ENCODE results near the gene DROSHA.

The DROSHA gene

DNA sequence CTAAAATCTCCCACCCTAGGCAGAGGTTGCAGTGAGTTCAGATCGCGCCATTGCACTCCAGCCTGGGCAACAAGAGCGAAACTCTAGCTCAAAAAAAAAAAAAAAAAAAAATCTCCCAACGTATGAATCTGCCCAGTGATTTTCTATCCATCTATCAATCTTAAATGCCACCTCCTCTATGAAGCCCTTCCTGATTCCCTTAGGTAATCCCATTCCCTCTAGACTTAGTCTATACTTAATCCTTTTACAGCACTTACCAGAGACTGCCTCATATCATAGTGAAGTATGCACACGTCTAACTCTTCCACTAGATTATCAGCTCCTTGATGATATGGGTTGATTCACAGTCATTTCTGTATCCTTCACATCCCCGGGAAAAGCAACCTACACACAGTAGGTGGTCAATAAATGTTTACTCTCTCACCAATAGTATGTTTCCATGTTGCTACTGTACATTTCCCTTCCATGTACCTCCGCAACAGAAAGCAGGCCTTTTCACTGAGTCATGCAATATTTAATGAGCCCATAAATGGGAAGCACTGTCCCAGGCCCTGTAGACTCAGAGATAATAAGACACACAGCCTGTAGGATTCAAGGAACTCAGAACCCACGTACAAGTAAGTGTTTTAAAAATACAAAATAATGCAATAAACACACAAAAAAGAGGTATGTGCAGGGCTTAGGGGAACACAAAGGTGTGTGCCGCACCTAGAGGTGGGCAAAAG is 1.2 kb downstream of the DROSHA start:
- no peak for DNase-seq

DNA sequence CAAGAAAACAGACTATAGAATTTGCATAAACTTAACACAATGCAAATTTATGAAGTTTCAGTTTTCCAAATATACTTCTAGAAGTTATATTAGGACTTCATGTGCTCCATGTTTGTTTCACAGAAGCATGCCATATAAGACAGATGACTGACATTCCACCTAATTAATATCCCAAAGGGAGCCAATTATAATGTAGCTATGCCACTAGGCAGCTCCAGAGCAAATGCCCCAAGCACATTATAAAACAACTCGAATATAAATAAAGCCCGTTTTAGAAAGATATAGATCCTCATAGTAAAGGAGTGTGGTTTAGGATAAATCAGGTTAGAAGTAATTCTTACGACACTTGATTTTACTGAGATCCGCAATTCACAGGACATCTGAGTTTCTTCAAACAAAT is 8.9 kb downstream of the DROSHA start:
- no peak for DNase-seq

- no peak for DNase-seq
Measured at GRCh38 chr5:31516802-31517201, 15.1 kb downstream of the DROSHA start.

- no peak for DNase-seq
Measured at GRCh38 chr5:31511305-31511704, 20.6 kb downstream of the DROSHA start.

DNA sequence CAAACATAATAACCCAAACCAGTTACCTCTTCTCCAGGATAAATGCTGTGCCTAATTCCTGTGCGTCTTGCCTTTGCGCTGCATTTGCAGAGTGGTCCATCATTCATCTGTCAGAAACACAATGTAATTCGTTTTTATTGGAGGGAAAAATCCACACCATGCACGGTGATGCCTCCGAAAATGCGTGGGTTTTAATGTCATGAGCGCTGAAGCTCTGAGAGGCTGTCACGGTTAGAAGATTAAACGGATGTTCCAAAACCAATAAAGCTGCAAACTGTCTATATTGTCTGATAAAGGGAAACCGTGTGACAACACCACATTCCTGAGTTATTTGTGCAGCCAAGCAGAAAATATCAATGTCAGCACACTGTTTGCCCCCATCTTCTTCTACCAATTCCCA is 27.4 kb downstream of the DROSHA start:
- no peak for DNase-seq

DNA sequence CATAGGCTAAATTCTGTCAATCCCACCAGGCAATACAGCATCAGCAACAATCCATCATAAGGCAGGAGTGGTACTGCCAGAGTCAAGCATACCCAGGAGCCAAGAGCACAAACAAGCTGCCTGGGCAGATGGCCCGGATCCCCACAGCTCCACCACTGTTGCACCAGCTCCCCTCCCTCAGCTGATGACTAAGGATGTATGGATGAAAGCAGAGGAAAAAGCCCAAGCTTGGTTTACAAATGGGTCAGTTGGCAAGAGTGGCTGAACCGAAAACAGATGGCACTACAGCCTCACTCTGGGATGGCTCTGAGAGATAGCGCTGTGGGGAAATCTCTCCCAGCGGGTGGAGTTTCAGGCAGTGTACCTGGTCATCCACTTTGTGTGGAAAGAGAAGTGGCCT is 29.4 kb downstream of the DROSHA start:
- no peak for DNase-seq

DNA sequence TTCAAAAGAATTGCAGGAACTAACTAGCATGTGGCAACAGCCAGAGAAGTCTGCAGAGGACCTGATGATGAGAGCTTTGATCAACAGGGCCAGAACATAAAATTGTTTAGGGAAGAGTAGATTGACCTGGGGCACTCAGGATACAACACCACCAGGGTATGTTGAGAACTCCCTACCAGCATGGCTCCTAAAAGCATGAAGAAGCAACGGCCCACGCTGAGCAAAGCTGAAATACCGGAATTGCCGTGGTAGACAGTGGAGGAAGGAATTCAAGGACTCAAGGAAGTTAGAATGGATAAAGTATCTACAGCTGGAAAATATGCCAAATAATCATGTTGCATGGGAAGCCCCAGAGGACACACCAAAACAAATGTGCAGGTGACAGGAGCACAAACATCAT is 31.6 kb downstream of the DROSHA start:
- DNase-seq, result no peak

DNA sequence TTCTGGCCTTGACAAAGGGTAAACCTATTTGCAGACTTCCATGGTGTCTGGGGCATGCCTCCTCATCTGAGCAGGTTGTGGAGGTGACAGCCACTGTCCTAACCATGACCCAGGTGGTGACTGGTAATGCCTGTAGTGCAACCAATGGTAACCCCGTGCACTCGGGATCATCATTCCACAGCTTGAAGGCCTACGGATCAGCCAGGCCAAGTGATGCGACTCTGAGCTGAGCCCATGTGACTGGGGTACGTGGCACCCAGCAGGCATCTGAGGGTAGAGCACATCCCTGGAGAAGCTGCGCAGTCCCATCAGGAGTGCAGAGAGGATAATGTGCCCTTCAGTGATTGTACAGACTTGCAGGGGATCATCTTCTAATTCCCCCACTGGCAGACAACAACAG is 35.0 kb downstream of the DROSHA start:
- DNase-seq, result no peak

- no peak for DNase-seq
Measured at GRCh38 chr5:31496301-31496700, 35.6 kb downstream of the DROSHA start.

DNA sequence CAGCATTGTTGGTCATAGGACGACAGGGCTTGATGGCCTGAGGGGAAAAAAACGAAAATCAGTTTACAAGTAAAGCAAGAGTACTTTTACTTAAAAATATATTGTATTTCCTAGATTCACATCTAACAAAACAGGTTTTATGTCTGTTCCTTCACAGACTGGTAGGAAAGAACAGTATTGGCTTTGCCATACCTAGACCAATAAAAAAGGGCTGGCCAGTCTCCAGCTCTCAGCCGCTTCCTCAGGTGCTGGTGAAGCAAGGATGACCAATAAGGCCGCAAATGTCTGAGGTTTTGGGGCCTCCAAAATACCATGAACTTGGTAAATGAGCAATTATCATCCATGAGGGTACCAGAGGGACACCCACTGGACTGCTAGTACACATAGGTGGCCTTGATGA is 36.6 kb downstream of the DROSHA start:
- no peak for DNase-seq

GRCh38 chr5:31492869-31493268 is 39.0 kb downstream of the DROSHA start:
- DNase-seq, result no peak

GRCh38 chr5:31487506-31487905 is 44.4 kb downstream of the DROSHA start:
- DNase-seq, result no peak

- no peak for DNase-seq
Measured at GRCh38 chr5:31486441-31486840, 45.5 kb downstream of the DROSHA start.

GRCh38 chr5:31485376-31486207 is 46.3 kb downstream of the DROSHA start:
- no peak for DNase-seq

DNA sequence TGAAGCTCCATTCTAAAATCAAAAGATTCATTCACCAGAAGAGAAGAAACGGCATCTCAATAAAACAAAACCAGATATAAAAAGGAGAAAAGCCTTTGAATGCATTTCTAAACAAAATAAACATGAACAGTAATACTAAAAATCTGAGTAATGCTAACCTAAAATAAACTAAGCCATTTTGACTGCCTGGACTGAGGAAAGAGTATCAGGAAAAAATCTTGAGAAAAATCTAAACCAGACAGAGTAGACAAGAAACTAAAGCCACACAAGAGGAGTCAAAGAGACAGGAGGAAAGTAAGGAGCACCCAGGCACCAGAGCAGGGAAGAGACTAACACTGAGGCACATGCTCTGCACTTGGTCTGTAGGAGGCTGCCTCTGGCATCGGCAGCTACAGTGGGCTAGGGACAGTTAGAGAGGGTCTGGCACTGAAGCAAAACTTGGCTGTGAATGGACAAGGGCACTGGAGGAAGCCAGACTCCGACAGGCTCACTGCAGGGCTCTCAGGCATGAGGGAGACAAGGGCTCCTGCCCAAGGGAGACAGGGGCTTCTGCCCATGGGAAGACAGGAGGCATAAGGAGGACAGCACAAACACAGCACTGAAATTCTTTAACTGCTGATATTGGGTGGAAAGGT is 50.2 kb downstream of the DROSHA start:
- no peak for DNase-seq

GRCh38 chr5:31479706-31480105 is 52.2 kb downstream of the DROSHA start:
- no peak for DNase-seq

DNA sequence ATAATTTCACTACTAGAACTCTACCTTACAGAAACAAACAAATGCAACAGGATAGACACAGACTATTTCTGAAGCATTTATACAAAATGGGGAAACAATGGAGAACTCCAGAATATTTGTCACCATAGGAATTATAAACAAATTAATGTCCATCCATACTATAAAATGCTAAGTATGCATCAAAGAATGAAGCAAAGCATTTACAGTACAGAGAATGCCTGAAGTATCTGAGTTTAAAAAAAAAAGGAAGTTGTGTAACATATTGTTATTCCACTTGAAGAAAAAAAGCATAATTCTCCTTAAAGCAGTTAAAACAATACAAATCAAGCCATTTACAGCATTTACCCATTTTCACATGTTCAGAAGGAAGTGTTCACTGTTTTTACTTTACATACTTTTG is 53.0 kb downstream of the DROSHA start:
- no peak for DNase-seq

- no peak for DNase-seq
Measured at GRCh38 chr5:31477971-31478370, 53.9 kb downstream of the DROSHA start.

DNA sequence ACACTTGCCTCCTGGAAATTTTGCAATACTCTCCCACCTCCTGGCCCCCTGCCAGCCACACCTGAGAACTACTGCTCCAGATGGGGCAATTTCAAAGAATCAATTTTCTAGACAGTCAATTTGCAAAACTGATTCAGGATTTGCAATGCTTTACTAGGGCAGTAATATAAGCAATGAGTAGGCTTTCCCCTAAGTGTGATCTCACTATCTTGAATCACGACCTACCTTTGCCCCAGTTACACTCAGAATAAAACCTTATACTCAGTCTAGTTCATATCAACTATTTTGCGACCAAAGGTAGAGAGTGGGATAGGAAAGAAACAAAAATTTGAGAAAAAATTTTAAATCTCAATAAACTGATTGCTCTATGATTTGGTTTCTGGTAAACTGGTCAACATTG is 54.4 kb downstream of the DROSHA start:
- DNase-seq, result no peak

DNA sequence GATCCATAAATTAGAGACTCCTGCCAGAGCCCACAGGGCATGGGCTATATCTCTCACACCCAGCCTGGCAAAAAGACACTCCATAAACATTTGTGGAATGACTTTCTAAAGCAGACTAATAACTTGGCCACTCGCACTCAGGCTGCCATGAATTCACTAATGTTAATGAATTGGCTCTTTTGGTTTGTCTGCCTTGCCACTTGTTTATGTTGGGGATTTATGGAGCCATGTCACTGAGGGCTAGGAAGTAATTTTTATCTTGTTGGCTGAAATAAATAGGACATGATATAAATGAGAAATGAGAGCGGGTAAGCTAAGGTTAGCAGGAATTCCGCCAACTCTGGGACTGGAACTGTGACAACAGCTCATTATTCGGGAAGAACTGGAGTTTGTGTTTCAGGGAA is 55.2 kb downstream of the DROSHA start:
- no peak for DNase-seq

GRCh38 chr5:31471916-31472315 is 60.0 kb downstream of the DROSHA start:
- no peak for DNase-seq

DNA sequence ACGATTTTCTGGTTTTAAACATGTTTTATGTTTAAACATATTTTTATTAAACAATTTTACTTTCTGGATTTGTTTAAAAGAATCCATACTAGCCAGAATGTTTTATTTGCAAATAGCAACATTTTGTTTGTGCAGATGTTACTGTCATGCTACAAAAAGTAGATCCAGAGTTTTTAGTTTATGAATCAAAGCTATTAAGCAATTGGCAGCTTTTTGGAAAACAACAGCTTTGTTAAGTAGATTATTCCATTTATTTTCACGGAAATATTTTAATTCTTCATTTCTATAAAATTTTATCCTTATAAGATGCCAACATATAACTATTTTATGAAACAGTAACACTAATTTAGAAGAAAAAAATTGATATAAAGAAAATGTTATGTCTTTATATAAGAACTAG is 60.9 kb downstream of the DROSHA start:
- DNase-seq, result no peak

DNA sequence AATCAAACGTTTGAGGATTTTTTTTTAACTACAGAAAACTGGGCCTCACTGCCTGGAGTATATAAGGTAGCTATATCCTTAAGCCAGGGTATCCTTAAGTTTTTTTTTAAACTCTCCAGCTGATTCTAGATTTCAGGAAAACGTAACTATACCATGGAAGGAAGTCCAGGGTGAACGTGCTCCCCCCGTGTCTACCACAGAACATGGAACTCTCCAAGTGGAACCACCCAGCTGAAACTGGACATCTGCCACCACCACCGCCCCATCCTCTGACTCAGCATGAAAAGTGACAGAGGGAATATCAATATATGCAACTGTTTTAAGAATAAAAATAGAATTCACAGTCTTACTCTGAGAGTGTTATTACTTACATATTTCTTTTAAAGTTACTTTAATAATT is 61.3 kb downstream of the DROSHA start:
- no peak for DNase-seq

DNA sequence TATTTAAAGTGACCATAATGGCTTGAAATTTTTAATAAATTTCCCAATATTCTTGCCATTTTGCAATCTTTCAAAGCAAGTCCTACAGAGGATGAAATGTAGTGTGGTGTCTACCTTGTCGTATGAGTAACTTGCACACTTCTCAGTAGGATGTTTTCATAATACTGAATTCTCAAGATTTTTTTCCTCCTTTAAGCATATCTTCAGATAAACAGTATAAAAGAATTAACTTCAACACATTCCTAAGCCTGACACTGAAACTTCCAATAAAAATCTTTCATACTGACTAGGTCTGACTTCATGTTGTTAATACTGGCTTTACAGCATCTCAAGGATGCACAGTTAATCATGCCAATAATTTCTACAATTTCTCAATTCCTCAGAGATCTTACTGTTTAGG is 62.0 kb downstream of the DROSHA start:
- DNase-seq, result no peak
